GM19397 (cell line): ENCODE data around the gene COMMD2.

Experiments used
- ATAC-seq: cut with Tn5 transposase; IDR thresholded peaks from one replicate; pipeline ENCODE4 v1.9.1; 2021; ENCODE audit warnings: mild to moderate bottlenecking, moderate library complexity; ENCODE audit not compliant: unreplicated experiment

Gene COMMD2

GRCh38 chr3:149705416-149705815 lies 46.9 kb downstream of the COMMD2 start:
- no peak for ATAC-seq

DNA sequence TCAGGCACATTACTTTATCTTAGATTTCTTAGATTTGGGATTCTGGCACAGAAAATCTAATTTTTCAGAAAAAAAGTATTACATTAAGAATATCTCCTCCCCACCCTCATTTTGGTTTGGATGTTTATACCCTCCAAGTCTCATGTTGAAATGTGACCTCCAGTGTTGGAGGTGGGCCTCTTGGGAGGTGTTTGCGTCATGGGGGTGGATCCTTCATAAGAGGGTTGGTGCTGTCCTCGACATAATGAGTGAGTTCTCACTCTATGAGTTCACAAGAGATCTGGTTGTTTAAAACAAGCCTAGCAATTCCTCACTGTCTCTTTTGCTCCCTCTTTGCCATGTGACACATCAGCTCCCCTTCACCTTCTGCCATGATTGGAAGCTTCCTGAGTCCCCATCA lies 48.8 kb downstream of the COMMD2 start:
- no peak for ATAC-seq

GRCh38 chr3:149702691-149703441 lies 49.4 kb downstream of the COMMD2 start:
- ATAC-seq = no peak

GRCh38 chr3:149701977-149702350 lies 50.3 kb downstream of the COMMD2 start:
- ATAC-seq = no peak

- no peak for ATAC-seq
These were observed 50.9 kb downstream of the COMMD2 start for GRCh38 chr3:149701206-149701976.
